Lower lobe of right lung (tissue), 2 donors: ENCODE measurements around the gene TAS2R30. TPM values are rescaled to one million over a fixed set of nuclear protein-coding genes. Genes with fewer than 3 reads are reported as not detected.

ENCODE experiments used
- ATAC-seq, 2 donors: fragments of 200-7000 bp; cut with Tn5 transposase; one replicate each; pipeline ENCODE4 v1.9.1; 2020 to 2022; ENCODE audit warnings: mild to moderate bottlenecking in 2 of 2, moderate library complexity in 2 of 2
- DNase-seq: peaks from one replicate; pipeline ENCODE4 v3.0.0-alpha.2; 2020
- H3K27ac ChIP-seq: fragments of 200-600 bp; one replicate; pipeline ENCODE4 v1.8.0; 2022
- H3K27me3 ChIP-seq: fragments of 200-600 bp; one replicate; pipeline ENCODE4 v1.8.0; 2022; ENCODE audit warnings: low read depth
- H3K36me3 ChIP-seq: fragments of 200-600 bp; one replicate; pipeline ENCODE4 v1.8.0; 2022; ENCODE audit warnings: mild to moderate bottlenecking
- H3K4me1 ChIP-seq: fragments of 200-600 bp; one replicate; pipeline ENCODE4 v1.8.0; 2022
- H3K4me3 ChIP-seq: fragments of 200-600 bp; one replicate; pipeline ENCODE4 v1.8.0; 2022; ENCODE audit warnings: mild to moderate bottlenecking
- H3K9me3 ChIP-seq: fragments of 200-600 bp; one replicate; pipeline ENCODE4 v1.8.0; 2022
- intact Hi-C: fragments of 100-400 bp; cut with DNase I; formaldehyde crosslinking; loops from one replicate; pipeline ENCODE4 v1.11.0; 2022
- total RNA-seq: library from RNA; stranded (reverse); fragmentation: NEBNext Ultra II Directional; extraction: Animal tissue kit (Norgen Biotek cat#: 25700); gene quantifications from one replicate; pipeline ENCODE4 v1.2.1, GENCODE V29; 2021
- TF ChIP-seq, protein P1 (sequence below): fragments of 200-600 bp; IDR thresholded peaks from one replicate; pipeline ENCODE4 v1.8.0; 2022; ENCODE audit warnings: antibody characterized with exemption, mild to moderate bottlenecking
- donor health status: DM: no; HTN: yes; CAD: no; lungs with severe emphysema.

TAS2R30 gene
- total RNA-seq, 1 donor from 2014 or later: 3.9 TPM

DNA sequence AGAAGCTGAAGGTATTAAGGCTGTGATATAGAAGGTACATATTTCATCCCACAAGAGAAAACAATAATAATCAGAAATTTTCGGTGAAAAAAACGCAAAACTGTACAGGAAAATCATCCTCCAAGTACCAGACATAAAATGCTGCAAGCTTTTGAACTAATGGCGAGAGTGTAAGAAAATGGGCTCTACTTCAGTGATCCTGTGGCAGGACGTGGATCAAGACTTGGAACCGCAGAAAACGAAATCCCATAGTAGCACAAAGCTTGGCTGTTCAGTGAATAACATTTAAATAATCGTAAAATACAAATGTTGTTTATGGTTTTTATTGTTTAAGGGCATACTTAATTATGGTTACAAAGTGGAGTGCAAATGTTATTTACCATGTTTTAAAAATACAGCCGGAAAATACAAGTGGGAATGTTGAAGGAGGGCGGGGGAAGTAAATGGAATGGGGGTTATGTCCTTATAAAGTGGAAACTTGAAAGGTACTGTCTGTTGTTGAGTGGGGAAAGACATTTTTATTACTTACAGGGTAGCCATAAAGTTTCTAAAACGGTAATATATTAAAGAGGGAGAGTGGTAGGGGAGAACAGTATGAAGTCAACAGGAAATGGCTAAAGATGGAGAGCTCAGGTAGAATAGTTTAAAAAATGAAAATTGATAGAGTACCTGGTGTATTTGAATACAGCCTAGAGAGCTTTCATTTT lies 37.7 kb upstream of the TAS2R30 start:
- TF ChIP-seq, protein P1, sequence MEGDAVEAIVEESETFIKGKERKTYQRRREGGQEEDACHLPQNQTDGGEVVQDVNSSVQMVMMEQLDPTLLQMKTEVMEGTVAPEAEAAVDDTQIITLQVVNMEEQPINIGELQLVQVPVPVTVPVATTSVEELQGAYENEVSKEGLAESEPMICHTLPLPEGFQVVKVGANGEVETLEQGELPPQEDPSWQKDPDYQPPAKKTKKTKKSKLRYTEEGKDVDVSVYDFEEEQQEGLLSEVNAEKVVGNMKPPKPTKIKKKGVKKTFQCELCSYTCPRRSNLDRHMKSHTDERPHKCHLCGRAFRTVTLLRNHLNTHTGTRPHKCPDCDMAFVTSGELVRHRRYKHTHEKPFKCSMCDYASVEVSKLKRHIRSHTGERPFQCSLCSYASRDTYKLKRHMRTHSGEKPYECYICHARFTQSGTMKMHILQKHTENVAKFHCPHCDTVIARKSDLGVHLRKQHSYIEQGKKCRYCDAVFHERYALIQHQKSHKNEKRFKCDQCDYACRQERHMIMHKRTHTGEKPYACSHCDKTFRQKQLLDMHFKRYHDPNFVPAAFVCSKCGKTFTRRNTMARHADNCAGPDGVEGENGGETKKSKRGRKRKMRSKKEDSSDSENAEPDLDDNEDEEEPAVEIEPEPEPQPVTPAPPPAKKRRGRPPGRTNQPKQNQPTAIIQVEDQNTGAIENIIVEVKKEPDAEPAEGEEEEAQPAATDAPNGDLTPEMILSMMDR: no peak
- no peaks in the 10 kb centered on the region for H3K27me3 ChIP-seq
- no peak for DNase-seq
- peak overlapping the region; percentile 97 for H3K27ac ChIP-seq
- ATAC-seq: peak in 1 of 2 donors; percentile 27
- H3K9me3 ChIP-seq: no peaks in the 10 kb centered on the region
- H3K36me3 ChIP-seq: no peaks in the 10 kb centered on the region
- intact Hi-C loops: no loop called here
- H3K4me1 ChIP-seq: peaks cover 32% of the 10 kb centered on the region
- H3K4me3 ChIP-seq: peak overlapping the region; percentile 93

DNA sequence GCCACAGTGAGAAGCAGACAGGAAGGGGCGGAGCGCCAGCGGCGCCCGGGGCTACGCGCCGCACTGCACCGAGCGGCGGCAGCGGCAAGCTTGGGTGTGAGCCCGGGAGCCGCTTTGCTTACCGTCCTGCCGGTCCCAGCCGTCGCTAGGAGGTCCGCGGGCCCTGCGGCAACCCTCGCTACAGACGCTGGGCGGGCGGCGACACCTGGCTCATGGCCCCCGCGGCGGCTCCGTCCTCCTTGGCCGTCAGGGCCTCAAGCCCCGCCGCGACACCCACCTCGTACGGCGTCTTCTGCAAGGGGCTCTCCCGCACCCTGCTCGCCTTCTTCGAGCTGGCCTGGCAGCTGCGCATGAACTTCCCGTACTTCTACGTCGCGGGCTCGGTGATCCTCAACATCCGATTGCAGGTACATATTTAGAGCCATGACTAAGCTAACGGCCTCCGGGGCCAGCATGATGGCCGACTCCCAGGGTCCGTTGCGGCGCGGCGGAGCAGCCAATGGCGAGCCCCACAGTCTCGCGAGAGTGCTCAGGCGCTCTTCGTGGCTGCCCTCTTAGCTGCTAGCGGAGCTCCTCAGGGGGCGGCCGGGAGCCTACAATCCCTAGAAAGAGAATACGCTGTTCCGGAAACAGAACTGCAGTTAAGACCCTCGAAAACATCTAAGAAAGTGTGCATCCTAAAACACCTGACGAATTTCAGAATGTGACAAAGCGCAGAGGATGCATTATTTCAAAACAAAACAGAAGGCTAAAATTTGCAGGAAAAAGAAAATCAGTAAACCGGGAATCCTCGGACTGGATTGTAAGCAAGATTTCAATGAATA lies 36.9 kb upstream of the TAS2R30 start, which contains the start of gene SMIM10L1:
Gene SMIM10L1, plus strand, starts transcription at position 50 of the 824 bp plus-strand sequence. Its CDS starts 163 bp downstream, at position 213.
- H3K4me1 ChIP-seq: peaks cover 32% of the 10 kb centered on the region

DNA sequence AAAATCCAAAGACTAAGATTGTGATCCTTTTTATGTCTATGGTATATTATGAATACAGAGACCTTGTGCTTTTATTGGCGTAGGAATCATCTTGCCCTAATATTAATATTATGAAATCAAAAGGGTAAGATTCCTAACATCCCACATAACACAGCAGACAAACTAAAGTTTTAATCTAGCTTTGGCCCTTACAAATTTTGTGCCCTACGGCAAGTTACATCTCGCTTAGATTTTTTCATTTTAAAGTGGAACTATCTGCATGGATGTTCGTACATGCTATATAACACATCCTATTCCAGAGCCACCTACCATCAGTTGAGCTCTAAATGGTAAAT lies 36.3 kb upstream of the TAS2R30 start:
- intact Hi-C loops: no loop called here
- no peak for ATAC-seq
- H3K4me3 ChIP-seq: peak overlapping the region; percentile 93
- H3K27me3 ChIP-seq: no peaks in the 10 kb centered on the region
- peaks cover 32% of the 10 kb centered on the region for H3K4me1 ChIP-seq
- TF ChIP-seq, protein P1: no peak
- H3K27ac ChIP-seq: peak overlapping the region; percentile 97
- H3K9me3 ChIP-seq: no peaks in the 10 kb centered on the region
- H3K36me3 ChIP-seq: peaks cover 6% of the 10 kb centered on the region
- no peak for DNase-seq

More for the DNA sequence above, 36.9 kb upstream of the TAS2R30 start, which contains the start of gene SMIM10L1:
- intact Hi-C loops: no loop called here
- Histone ChIP-seq H3K4me3 (peak within 1 kb of the TSS; percentile 93), H3K36me3 (no peaks in the 10 kb centered on the region), H3K27me3 (no peaks in the 10 kb centered on the region), H3K9me3 (no peaks in the 10 kb centered on the region), H3K27ac (peak within 1 kb of the TSS; percentile 97)
- ATAC-seq (peak; percentile 100), DNase-seq (peak; percentile 95)
- TF ChIP-seq, protein P1: no peak

DNA sequence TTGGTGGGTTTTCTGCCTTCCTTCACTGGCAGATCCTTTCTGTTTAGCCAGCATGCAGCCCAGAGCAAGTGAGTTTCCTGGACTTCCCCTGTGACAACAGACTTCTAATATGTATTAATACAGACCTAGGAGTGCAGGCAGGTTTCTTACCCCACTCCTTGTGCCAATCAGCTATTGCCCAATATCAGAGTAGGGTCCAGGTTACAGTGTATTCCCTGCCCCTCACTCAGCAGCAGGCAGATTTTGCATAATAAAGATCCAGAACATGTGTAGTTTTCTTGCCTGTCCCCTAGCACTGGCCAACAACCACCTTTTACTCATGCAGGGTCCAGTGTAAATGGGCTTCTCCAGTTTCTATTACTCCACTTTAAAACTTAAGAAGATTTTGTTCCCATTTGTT lies 31.9 kb upstream of the TAS2R30 start:
- Histone ChIP-seq H3K27me3 (no peaks in the 10 kb centered on the region), H3K36me3 (peaks cover 9% of the 10 kb centered on the region), H3K4me3 (no peak overlapping the region), H3K4me1 (peaks cover 22% of the 10 kb centered on the region), H3K27ac (no peak overlapping the region), H3K9me3 (no peaks in the 10 kb centered on the region)
- ATAC-seq: no peak
- TF ChIP-seq, protein P1: no peak
- no peak for DNase-seq
- intact Hi-C loops: no loop called here

DNA sequence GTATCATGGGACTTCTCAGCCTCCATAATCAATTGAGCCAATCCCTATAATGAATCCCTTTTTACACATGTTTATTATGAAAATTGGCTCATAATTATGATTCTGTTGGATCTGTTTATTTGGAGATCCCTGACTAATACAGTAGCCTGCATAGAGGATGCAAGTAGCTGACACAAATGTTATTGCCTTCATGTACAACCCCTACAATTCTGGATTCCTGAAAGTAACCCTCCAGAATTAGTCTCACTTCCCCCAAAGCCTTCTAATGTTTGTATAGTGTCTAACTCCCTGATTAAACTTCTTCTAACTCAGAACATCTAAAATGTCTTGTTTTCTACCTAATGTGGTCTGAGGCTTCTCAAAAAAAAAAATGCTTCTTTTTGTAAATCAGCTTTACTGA lies 29.9 kb upstream of the TAS2R30 start:
- TF ChIP-seq, protein P1: no peak
- peaks cover 8% of the 10 kb centered on the region for H3K4me1 ChIP-seq
- ATAC-seq: no peak

More for the DNA sequence above, 29.9 kb upstream of the TAS2R30 start:
- Histone ChIP-seq H3K36me3 (peaks cover 9% of the 10 kb centered on the region), H3K27ac (no peak overlapping the region), H3K9me3 (no peaks in the 10 kb centered on the region), H3K27me3 (no peaks in the 10 kb centered on the region), H3K4me3 (no peak overlapping the region)
- intact Hi-C loops: no loop called here
- no peak for DNase-seq
